ENCODE results near the gene TSKS.

Gene TSKS

DNA sequence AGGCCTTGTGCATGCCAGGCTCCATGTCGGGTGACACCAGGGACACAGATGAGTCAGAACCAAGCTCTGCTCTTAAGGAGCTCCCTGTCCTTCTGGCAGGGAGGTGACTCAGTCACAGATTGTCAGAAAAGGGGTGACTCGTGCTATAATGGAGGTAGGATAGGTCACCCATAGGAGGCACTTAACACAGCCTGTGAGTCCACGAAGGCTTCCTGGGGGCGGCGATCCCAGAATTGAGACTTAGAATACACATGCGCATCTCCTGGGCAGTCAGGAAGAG lies 30.4 kb upstream of the TSKS start:
- DNase-seq: no peak

DNA sequence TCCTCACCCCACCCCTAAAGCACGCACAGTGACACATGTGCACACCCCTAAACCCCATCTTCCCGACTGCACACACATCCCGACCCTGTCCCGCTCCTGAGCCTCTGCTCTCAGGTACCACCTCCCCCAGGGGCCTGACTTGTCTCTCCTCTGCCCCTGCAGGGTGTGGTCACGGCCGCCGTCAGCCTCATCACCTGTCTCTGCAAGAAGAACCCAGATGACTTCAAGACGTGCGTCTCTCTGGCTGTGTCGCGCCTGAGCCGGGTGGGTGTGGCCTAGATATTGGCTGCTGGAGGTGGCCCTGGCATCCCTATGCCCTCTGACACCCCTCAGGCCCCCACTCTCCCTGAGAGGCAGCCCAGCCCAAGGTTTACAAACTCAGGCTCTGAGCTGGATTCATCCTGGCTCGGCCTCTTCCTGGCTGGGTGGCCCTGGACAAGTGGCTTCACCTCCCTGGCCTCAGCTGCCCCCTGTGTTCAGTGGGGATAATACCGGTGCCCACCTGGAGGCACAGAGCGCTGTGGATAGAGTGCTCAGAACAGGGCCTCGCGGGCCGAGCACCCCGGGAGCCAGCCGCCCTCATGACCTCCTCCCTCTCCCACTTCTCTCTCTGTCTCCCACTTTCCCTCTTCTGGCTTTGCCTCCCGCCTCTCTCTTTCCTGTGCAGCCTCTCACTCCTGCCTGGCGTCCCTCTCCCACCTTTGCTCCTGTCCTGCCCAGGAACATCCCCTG lies 29.9 kb upstream of the TSKS start:
- DNase-seq: no peak

DNA sequence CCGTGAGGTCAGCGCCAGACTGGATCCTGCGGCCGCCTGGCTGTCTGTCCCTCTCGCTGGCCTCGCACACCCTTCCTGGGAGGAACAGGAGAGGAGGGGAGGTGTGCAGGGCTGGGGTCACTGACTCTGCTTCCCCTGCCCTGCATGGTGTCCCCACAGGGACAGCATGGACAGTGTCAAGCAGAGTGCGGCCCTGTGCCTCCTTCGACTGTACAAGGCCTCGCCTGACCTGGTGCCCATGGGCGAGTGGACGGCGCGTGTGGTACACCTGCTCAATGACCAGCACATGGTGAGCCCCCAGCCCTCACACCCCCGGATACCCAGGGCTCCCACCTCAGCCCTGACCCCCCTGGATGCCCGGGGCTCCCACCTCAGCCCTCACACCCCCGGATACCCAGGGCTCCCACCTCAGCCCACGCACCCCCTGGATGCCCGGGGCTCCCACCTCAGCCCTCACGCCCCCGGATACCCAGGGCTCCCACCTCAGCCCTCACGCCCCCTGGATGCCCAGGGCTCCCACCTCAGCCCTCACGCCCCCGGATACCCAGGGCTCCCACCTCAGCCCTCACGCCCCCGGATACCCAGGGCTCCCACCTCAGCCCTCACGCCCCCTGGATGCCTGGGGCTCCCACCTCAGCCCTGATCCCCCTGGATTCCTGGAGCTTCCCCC lies 28.8 kb upstream of the TSKS start:
- DNase-seq: no peak

DNA sequence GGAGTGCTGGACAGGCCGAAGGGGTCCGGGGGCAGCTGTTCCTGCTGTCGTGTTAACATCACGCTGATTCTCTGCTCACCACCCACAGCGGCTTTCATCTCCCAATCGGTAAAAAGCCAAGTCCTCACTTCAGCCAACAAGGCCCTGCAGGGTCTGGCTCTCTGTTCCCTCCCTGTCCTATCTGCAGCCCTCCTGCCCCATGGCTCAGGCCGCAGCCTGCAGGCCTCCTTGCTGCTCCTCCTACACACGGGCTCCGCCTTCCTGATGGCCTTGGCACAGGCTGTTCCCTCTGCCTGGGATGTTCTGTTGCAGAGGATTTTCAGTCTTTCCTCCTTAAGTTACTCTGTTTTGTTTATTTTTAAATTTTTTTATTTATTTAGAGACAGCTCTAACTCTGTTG lies 27.8 kb upstream of the TSKS start:
- DNase-seq: no peak

DNA sequence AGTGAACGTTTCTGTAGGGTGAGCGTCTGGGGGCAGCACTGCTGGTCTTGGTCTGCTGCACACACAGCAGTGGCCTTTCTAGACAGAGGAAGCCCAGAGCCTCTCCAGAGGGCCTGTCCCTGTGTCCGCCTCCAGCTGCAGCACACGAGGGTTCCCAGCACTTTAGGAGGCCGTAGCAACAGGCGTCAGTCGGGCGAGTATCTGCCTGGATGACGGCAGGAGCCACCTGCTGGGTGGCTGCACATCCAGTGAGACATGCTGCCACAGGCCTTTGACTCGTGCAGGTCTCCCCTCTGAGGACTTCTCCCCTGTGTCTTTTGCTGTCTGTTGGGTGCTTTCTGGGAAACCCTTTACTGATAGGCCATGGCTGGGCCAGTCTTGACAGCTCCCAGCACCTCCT lies 25.8 kb upstream of the TSKS start:
- DNase-seq: no peak

DNA sequence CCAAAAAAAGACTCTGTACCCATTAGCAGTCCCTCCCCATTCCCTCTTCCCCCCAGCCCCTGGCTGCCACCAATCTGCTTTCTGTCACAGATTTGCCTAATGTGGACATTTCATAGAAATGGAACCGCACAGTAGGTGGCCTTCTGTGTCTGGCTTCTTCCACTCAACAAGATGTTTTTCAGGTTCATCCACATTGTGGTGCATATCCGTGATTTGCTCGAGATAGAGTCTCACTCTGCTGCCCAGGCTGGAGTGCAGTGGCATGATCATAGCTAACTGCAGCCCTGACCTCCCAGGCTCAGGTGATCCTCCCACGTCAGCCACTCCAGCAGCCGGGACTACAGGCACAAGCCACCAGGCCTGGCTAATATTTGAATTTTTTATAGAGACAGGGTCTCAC lies 24.6 kb upstream of the TSKS start:
- no peak for DNase-seq

DNA sequence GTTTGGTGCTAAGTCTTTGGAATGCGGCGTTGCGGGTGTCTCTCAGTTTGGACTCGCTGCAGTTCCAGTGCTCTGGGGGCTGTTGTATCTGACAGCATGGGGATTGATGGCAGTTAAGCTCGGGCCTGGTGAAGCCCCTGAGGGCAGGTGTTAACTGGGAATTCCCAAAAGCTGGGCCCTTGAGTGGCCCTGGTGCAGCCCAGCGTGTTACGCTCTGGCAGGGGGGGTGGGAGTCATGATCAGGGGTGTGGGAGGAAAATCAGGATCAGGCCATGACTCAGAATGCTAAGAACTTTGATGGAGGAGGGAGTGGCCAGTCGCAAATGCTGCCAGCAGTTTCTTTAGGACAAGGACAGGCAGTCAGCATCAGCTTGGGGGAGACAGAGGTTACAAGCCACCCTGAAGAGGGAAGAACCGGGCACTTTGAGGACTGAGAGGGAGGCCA lies 23.3 kb upstream of the TSKS start:
- DNase-seq: no peak

DNA sequence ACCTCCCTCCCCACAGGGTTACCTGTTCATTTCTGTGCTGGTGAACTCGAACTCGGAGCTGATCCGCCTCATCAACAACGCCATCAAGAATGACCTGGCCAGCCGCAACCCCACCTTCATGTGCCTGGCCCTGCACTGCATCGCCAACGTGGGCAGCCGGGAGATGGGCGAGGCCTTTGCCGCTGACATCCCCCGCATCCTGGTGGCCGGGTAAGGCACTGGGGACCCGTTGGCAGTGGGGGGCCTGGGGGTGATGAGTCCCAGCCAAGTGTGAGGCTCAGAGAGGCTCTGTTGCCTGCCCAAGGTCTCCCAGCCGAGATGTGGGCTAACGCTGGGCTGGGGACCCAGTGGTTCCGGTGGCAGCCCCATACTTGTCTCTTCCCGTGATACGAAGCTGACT lies 19.4 kb upstream of the TSKS start:
- DNase-seq: no peak

DNA sequence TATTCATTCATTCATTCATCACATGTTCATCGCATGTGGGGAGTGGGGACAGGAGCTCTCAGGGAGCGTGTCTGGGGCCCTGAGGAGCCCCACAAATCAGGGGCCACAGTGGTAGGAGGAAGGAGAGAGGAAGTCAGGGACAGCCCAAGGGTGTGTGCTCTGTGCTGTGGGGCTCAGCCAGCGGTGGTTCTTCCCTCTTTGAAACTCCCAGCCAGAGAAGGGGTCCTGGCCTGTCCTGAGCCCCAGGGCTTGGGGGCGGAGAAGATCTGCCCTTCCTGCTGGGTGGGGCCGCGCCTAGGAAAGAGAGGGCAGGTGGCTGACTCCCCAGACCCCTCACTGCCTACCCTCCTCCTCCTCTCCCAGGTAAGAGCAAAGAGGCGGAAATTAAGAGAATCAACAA lies 18.3 kb upstream of the TSKS start:
- no peak for DNase-seq

DNA sequence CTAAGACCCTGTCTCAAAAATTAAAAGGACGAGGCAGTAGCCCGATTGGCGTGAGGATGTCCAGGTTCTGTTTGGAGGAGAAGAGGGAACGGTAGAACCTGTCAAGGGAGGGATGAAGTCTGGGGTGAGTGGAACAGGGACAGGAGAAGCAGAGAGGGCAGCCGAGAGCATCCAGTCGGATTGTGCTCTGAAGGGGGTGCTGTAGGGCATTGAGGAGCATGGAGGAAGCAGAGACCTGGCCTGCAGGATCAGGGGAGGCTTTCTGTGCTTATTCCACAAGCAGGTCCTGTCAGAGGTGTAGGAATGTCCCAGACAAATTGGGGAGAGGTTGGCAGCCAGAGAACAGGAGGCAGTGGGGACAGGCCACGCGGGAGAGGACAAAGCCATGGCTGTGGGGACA lies 17.8 kb upstream of the TSKS start:
- DNase-seq: no peak

DNA sequence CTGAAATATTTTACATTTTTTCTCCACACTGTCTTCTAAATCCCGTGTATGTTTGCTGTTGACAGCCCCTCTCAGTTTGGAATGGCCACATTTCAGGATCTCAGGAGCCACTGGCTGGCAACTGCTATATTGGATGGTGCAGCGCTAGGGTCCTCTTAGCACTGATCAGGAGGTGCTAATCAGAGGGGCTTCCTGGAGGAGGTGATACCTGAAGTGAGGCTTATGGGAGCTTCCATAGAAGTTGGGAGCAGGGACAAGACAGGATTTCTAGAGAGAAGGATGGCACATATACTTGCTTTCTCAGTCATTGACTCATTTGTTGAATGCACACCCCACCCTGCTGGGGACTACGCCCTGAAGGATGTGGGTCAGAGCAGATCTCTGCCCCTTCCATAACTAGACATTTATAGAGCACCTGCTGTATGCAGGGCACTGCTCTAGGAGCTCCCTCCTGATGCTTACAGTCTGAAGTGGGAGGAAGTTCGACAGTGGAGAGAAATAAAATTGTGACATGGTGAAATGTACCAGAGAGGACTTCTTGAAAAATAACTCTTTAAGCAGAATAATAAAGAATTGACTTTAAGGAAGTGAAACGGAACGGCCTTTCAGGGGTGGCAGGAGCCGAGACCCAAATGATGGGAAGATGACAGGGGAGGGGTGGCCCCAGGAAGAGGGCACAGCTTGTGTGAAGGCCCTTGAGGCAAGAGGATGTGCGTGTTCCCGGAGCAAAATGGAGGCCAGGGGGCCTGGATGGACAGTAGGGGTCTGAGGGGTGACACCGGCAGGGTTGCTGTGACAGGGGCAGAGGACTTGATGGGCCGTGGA lies 16.8 kb upstream of the TSKS start:
- no peak for DNase-seq

DNA sequence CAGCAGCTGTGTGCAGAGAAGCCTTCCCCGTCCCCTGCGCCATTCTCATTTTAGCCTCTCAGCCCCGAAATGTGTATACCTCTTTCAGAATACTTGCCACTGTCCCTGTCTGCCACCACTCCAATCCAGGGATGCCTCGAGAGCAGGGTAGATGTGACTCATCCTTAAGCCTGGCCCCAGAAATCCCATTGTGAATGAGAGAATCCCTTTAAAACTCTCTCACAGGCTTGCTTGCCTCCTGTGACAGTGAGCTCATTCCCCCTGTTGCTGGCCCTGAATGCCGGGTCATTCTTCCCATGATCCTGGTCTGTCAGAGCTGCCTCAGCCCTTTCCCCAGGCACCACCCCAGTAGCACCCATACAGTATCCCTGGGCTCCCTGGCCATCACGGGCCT lies 13.3 kb upstream of the TSKS start:
- no peak for DNase-seq

DNA sequence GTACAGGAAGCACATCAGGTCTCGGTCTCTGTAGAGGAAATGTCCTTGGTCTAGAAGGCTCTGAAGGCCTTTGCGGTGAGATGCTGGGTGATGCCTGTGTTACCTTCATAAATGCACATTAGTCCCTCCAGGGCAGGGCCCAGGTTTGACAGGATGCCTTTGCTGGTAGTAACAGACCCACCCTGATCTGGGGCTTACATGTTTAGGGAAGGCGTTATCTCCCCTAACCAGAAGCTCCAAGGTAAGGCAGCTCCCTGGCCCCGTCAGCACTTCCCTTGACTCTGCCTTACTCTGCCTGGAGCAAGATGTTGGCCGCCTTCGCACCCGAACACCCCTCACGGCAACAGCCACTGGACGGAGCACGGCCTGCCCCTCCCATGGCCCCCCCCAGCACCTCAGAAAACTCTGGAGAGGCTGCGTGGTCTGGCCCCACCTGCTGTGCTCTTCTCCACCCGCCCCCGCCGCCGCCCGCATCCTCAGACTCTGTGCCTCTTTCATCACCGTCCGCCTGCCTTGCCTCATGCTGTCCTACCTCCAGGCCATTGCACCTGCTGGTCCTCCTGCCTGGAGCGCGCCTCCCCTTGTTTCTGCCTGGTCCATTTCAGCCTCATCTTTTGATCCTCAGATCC lies 12.8 kb upstream of the TSKS start:
- DNase-seq: no peak

DNA sequence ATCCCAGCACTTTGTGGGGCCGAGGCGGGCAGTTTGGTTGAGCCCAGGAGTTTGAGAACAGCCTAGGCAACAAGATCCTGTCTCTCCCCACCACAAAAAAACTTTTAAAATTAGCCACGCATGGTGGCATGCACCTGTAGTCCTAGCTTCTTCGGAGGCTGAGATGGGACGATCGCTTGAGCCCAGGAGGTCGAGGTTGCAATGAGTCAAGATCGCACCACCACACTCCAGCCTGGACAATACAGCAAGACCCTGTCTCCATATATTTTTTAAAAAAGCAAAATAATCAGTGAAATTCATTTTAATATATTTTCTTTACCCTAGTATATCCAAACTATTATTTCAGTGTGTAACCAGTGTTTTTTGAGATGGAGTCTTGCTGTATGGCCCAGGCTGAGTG lies 11.9 kb upstream of the TSKS start:
- DNase-seq: no peak

DNA sequence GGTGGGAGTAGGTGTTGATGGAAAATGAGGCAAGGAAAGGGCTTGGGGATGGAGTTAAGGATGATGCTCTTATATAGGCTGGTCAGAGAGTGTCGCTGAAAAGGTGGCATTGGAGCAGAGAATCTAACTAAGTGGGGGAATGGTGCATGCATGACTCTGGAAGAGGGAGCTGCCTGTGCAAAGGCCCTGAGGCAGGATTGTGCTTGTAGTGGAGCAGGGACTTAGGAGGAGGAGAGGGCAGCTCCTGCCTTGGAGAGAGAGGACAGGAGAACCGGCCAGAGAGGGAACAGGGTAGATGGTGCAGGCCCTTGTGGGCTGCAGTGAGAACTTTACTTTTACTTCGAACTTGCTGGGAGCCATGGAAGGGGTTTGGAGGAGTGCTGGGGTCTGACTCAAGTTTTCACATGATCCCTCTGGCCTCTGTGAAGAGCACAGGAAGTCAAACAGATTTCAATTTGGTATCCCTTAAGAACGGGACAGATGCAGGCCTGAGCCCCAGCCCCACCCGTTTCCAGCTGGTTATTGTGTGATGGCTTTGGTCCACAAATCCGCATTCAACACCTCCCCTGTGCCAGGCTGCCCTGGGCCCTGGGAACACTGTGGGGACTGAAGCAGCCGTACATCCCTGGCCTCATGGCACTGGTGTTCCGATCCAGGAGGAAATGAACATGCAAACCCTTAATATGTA lies 10.7 kb upstream of the TSKS start:
- no peak for DNase-seq

DNA sequence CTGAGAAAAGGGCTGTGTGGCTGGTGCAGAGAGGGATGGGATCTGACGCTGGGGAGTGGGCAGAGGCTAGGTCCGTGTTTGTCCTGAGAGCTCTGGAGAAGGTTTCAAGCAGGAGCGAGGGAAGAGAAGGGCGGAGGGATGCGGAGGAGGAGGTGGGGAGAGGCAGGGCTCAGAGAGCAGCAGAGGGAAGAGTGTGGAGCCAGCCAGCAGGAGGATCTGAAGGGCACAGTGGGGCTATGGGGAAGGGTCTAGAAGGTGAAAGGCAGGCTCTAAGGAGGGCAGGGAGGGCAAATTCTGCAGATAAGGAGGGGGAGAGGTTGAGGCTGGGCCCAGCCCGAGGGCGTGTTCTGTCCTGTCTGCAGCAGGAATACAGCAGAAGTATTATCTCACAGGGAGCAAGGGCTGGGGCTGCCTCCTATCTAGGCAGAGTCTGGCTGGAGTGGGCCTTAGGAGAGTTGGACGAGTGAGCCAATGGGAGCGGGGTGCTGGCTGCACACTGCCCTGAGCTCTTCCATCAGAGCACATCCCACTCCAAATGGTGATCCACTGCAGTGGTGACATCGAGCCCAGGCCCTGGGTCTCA lies 9.8 kb upstream of the TSKS start:
- no peak for DNase-seq

DNA sequence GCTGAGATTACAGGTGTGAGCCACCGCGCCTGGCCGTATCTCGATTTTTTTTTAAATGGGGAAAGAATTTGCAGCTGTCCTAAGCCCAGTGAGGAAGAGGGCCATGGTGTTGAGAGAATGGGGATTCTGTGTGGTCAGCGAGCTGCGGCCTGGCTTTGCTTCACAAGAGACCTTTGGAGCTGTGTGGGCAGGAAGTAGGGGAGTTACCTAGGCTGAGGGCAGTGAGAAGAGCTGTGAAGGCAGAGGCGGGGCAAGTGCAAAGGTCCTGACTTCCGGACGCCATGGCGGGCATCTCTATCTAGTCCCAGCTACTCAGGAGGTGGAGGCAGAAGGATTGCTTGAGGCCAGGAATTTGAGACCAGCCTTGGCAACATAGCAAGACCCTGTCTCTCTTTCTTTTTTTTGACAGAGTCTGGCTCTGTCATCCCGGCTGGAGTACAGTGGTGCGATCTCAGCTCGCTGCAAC lies 8.6 kb upstream of the TSKS start:
- no peak for DNase-seq

DNA sequence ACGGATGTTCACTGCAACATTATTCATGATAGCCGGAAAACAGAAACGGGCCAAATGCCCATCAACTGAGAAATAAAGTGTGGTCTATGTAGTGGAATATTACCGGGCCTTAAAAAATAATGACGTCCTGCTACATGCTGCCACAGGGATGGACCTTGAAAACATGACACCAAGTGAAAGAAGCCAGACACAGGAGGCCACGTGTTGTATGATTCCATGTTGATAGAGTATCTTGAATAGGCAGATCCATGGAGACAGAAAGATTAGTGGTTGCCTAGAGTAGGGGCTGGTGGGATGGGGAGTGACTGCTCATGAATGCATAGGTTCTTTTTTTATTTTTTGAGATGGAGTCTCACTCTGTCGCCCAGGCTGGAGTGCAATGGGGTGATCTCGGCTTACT lies 7.4 kb upstream of the TSKS start:
- DNase-seq: no peak

DNA sequence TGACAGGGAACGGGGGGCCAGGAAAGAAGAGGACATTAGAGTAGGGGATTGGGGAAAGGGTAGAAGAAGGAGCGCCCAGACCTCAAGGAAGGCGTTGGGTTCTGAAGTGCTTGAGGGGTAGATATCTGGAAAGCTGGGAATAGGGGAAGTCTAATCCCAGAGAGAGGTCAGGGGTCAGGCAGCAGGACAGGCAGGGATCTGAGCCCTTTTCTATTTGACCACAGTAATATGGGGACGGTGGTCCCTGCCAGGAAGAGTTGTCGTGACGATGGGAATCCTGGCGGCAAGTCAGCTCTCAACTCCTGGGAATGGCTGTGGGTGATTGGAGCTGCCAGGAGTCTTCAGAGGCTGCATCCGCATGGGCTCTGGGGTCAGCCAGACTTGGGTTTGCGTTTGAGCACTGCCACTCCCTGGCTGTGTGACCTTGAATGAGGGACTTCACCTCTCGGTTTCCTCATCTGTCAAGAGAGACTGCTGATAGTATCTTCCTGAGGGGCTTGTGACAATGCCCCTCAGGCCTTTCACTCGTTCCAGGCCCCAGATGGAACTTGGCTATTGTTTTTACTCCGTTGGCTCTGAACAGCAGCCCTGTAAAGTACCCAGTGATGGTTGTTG lies 5.0 kb upstream of the TSKS start:
- no peak for DNase-seq

DNA sequence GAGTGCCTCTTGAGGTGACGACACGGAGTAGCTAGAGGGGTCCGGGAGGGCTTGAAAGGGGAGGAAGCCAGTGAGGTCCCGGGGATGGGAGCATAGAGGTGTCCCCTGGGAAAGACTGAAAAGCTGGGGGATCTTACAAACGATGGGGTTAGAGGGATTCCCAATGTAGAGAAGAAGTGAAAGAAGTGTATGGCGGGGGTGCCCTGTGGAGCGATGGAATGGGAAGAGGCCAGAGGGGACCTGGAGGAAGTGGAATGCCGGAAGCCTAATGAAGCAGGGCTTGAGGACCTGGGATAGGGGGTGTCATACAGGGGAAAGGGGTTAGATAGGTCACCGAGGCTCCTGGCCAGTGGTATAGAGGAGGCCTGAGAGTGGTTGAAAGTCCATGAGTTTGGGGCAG lies 4.3 kb upstream of the TSKS start:
- DNase-seq: no peak

DNA sequence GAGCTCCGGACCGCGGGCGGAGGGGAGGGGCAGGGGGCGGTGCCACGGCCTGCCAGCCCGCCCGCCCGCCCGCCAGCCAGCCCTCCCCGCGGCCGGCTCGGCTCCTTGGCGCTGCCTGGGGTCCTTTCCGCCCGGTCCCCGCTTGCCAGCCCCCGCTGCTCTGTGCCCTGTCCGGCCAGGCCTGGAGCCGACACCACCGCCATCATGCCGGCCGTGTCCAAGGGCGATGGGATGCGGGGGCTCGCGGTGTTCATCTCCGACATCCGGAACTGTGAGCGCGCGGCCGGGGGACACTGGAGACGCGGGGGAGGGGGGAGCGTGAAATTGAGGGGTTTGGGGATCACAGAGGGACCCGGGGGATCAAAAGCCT lies 3.8 kb upstream of the TSKS start, which contains the start of gene AP2A1:
TSS of gene AP2A1 (plus strand) at position 72 of the 370 bp plus-strand sequence. CDS start at position 205, 133 bp downstream.
- DNase-seq: no peak

All from stimulated activated CD4-positive, alpha-beta T cell treated with anti-CD3 and anti-CD28 coated beads, Interleukin-2, amount 100 ng/mL, for 48 hours (primary cell).